Activated naive CD8-positive, alpha-beta T cell treated with anti-CD3 and anti-CD28 coated beads for 36 hours (primary cell): Measurements from ENCODE around the gene UCKL1. TPM values are rescaled to one million over a fixed set of nuclear protein-coding genes. Genes with fewer than 3 reads are reported as not detected.

Source experiments
- DNase-seq: peaks from one replicate; pipeline ENCODE4 v3.0.0; 2021
- H3K27ac Mint-ChIP-seq: one replicate; pipeline ENCODE4 v1.8.0; 2022; ENCODE audit warnings: mild to moderate bottlenecking, moderate library complexity, mixed read lengths
- H3K27me3 Mint-ChIP-seq: one replicate; pipeline ENCODE4 v1.8.0; 2022; ENCODE audit warnings: mild to moderate bottlenecking, mixed read lengths
- H3K36me3 Mint-ChIP-seq: one replicate; pipeline ENCODE4 v1.8.0; 2021; ENCODE audit warnings: mild to moderate bottlenecking, mixed read lengths
- H3K4me1 Mint-ChIP-seq: one replicate; pipeline ENCODE4 v1.8.0; 2021; ENCODE audit warnings: mixed read lengths
- H3K4me3 Mint-ChIP-seq: one replicate; pipeline ENCODE4 v1.8.0; 2022; ENCODE audit warnings: mild to moderate bottlenecking, moderate library complexity, mixed read lengths
- H3K9me3 Mint-ChIP-seq: one replicate; pipeline ENCODE4 v1.8.0; 2022; ENCODE audit warnings: mixed read lengths
- total RNA-seq, 2 experiments: library from RNA; stranded (reverse); gene quantifications; one replicate each; pipeline ENCODE4 v1.2.3, GENCODE V29; 2021

UCKL1 gene
- total RNA-seq, 2 experiments from 2014 or later = 27.6 to 28.9 TPM

- H3K27me3 Mint-ChIP-seq = no peaks in the 10 kb centered on the region
- no peak for DNase-seq
- H3K4me3 Mint-ChIP-seq = no peak overlapping the region
- peaks cover 6% of the 10 kb centered on the region for H3K36me3 Mint-ChIP-seq
- peaks cover 4% of the 10 kb centered on the region for H3K4me1 Mint-ChIP-seq
- H3K27ac Mint-ChIP-seq = no peak overlapping the region
- no peaks in the 10 kb centered on the region for H3K9me3 Mint-ChIP-seq
These were observed 65.6 kb downstream of the UCKL1 start for GRCh38 chr20:63890616-63891015.

- no peak overlapping the region for H3K27ac Mint-ChIP-seq
These were observed 66.0 kb downstream of the UCKL1 start for GRCh38 chr20:63890201-63890576.

More at GRCh38 chr20:63890201-63890576, 66.0 kb downstream of the UCKL1 start:
- no peak for DNase-seq
- H3K4me3 Mint-ChIP-seq = no peak overlapping the region
- H3K36me3 Mint-ChIP-seq = peaks cover 6% of the 10 kb centered on the region
- no peaks in the 10 kb centered on the region for H3K27me3 Mint-ChIP-seq
- peaks cover 4% of the 10 kb centered on the region for H3K4me1 Mint-ChIP-seq
- H3K9me3 Mint-ChIP-seq = no peaks in the 10 kb centered on the region

Other genes starting within 250 kb of the UCKL1 start
- gene ARFRP1, start 248.4 kb downstream of the UCKL1 start, total RNA-seq = 10 to 100 TPM; 49.5 to 50.1 TPM
- 10 to 100 TPM; 22.0 to 22.1 TPM for gene ZGPAT, start 248.4 kb downstream of the UCKL1 start, total RNA-seq
- gene LIME1, start 219.8 kb downstream of the UCKL1 start, total RNA-seq = 10 to 100 TPM in 1 of 2 experiments, 1 to 10 TPM in 1; 9.3 to 12.2 TPM
- gene SLC2A4RG, start 216.6 kb downstream of the UCKL1 start, total RNA-seq = 10 to 100 TPM; 25.7 to 29.3 TPM
- under 1 TPM in 1 of 2 experiments, not detected in 1; 0.04 TPM for gene ZBTB46, start 125.2 kb downstream of the UCKL1 start, total RNA-seq
- not detected for gene ABHD16B, start 94.9 kb downstream of the UCKL1 start, total RNA-seq
- gene TPD52L2, start 91.1 kb downstream of the UCKL1 start, total RNA-seq = 10 to 100 TPM; 58.6 to 58.9 TPM
- 10 to 100 TPM; 32.1 to 32.9 TPM for gene DNAJC5, start 61.3 kb downstream of the UCKL1 start, total RNA-seq
- gene ZNF512B, start 13.5 kb upstream of the UCKL1 start, total RNA-seq = 10 to 100 TPM; 11.6 to 11.8 TPM
- gene SAMD10, start 23.2 kb upstream of the UCKL1 start, total RNA-seq = 10 to 100 TPM; 16.7 to 19.3 TPM
- 10 to 100 TPM; 64.5 to 64.6 TPM for gene PRPF6, start 24.7 kb upstream of the UCKL1 start, total RNA-seq
- 1 to 10 TPM; 2.1 to 2.5 TPM for gene C20orf204, start 79.8 kb upstream of the UCKL1 start, total RNA-seq
- gene SOX18, start 93.2 kb upstream of the UCKL1 start, total RNA-seq = not detected
- gene TCEA2, start 106.8 kb upstream of the UCKL1 start, total RNA-seq = 10 to 100 TPM; 37.8 to 38.6 TPM
- 10 to 100 TPM; 26.4 to 31.8 TPM for gene RGS19, start 123.1 kb upstream of the UCKL1 start, total RNA-seq
- under 1 TPM; 0.16 to 0.25 TPM for gene OPRL1, start 123.7 kb upstream of the UCKL1 start, total RNA-seq
- under 1 TPM; 0.47 to 0.50 TPM for gene LKAAEAR1, start 128.0 kb upstream of the UCKL1 start, total RNA-seq
- not detected for gene NPBWR2, start 151.1 kb upstream of the UCKL1 start, total RNA-seq
- under 1 TPM in 1 of 2 experiments, not detected in 1; 0.44 TPM for gene MYT1, start 208.0 kb upstream of the UCKL1 start, total RNA-seq